GM12874 (cell line): ENCODE data around the gene ELP2.

Experiments used
- CTCF ChIP-seq: IDR thresholded peaks from 2 replicates; pipeline ENCODE4 v1.5.1; 2011; ENCODE audit warnings: low read depth, mild to moderate bottlenecking, control low read depth, low read length, moderate library complexity; ENCODE audit not compliant: insufficient read depth

Gene ELP2

GRCh38 chr18:36152781-36153180 is 23.1 kb downstream of the ELP2 start:
- TF ChIP-seq CTCF: no peak

- TF ChIP-seq CTCF: no peak
Measured at GRCh38 chr18:36153203-36153602, 23.5 kb downstream of the ELP2 start.

- no peak for TF ChIP-seq CTCF
Measured at GRCh38 chr18:36153771-36154170, 24.1 kb downstream of the ELP2 start.

GRCh38 chr18:36155851-36156757 is 26.4 kb downstream of the ELP2 start:
- no peak for TF ChIP-seq CTCF

GRCh38 chr18:36157441-36157840 is 27.7 kb downstream of the ELP2 start:
- TF ChIP-seq CTCF: no peak

GRCh38 chr18:36158266-36158867 is 28.7 kb downstream of the ELP2 start:
- no peak for TF ChIP-seq CTCF

GRCh38 chr18:36160959-36161371 is 31.3 kb downstream of the ELP2 start:
- TF ChIP-seq CTCF: no peak
